Measurements from ENCODE around the gene CATSPER1.
"Not testable (repeated sequence)": the region's sequence is repeated elsewhere in the genome, so short reads cannot be mapped to it uniquely, and the experiment has no call there.

CATSPER1 gene

GRCh38 chr11:66013762-66014100 is 12.5 kb downstream of the CATSPER1 start:
- no peak overlapping the region for H3K4me3 ChIP-seq (ENCODE audit: low read depth, low read length)
- DNase-seq (ENCODE audit: low read depth), result no peak
- no peak for TF ChIP-seq CTCF (conservative IDR thresholded peaks at IDR 0.05; ENCODE audit: low read depth, low read length)

- no peak for DNase-seq (ENCODE audit: low read depth)
- no peak overlapping the region for H3K4me3 ChIP-seq (ENCODE audit: low read depth, low read length)
- TF ChIP-seq CTCF (conservative IDR thresholded peaks at IDR 0.05; ENCODE audit: low read depth, low read length), result no peak
Observed at GRCh38 chr11:66012946-66013761, 13.1 kb downstream of the CATSPER1 start.

GRCh38 chr11:66012371-66012945 is 13.8 kb downstream of the CATSPER1 start:
- no peak for TF ChIP-seq CTCF (conservative IDR thresholded peaks at IDR 0.05; ENCODE audit: low read depth, low read length)
- H3K4me3 ChIP-seq (ENCODE audit: low read depth, low read length), result no peak overlapping the region
- DNase-seq (ENCODE audit: low read depth), result no peak

- no peak for DNase-seq (ENCODE audit: low read depth)
- no peak within 1 kb of the TSS for H3K4me3 ChIP-seq (ENCODE audit: low read depth, low read length)
- TF ChIP-seq CTCF (conservative IDR thresholded peaks at IDR 0.05; ENCODE audit: low read depth, low read length), result no peak
Observed at GRCh38 chr11:66011785-66012303, 14.4 kb downstream of the CATSPER1 start, which contains the start of gene CST6. Gene CST6 (plus strand): TSS chr11:66012008. CDS start chr11:66012045, 37 bp downstream.

GRCh38 chr11:66011239-66011784 is 15.0 kb downstream of the CATSPER1 start:
- no peak overlapping the region for H3K4me3 ChIP-seq (ENCODE audit: low read depth, low read length)
- DNase-seq (ENCODE audit: low read depth), result peak; percentile 36
- no peak for TF ChIP-seq CTCF (conservative IDR thresholded peaks at IDR 0.05; ENCODE audit: low read depth, low read length)

GRCh38 chr11:66010036-66010435 is 16.2 kb downstream of the CATSPER1 start:
- not testable (repeated sequence) for DNase-seq (ENCODE audit: low read depth); H3K4me3 ChIP-seq (ENCODE audit: low read depth, low read length)

- DNase-seq (ENCODE audit: low read depth), result no peak
- no peak for TF ChIP-seq CTCF (conservative IDR thresholded peaks at IDR 0.05; ENCODE audit: low read depth, low read length)
- no peak overlapping the region for H3K4me3 ChIP-seq (ENCODE audit: low read depth, low read length)
Observed at GRCh38 chr11:66008468-66009101, 17.7 kb downstream of the CATSPER1 start.

All from choroid plexus epithelial cell (primary cell).